Islet of Langerhans (tissue), 1 donor: ENCODE data around the gene DOCK10.
A peak's percentile ranks its signal among the peaks of the same experiment; 100 is the strongest.
"Not testable (repeated sequence)": the region's sequence is repeated elsewhere in the genome, so short reads cannot be mapped to it uniquely, and the experiment has no call there.

Experiments used
- FAIRE-seq: peaks from one replicate; lab custom pipeline; 2011; peaks lifted over from hg19 to GRCh38; lab: Jason Lieb, UNC

Gene DOCK10

GRCh38 chr2:224946895-224947294 is 95.4 kb downstream of the DOCK10 start:
- peak; percentile 65 for FAIRE-seq

- FAIRE-seq = no peak
Measured at GRCh38 chr2:224944707-224945547, 97.3 kb downstream of the DOCK10 start.

- FAIRE-seq = not testable (repeated sequence)
Measured at GRCh38 chr2:224943601-224944041, 98.6 kb downstream of the DOCK10 start.

- FAIRE-seq = no peak
Measured at GRCh38 chr2:224941960-224942359, 100.3 kb downstream of the DOCK10 start.

- FAIRE-seq = no peak
Measured at GRCh38 chr2:224940618-224941017, 101.7 kb downstream of the DOCK10 start.

GRCh38 chr2:224938651-224939182 is 103.6 kb downstream of the DOCK10 start:
- FAIRE-seq = no peak

- FAIRE-seq = peak; percentile 27
Measured at GRCh38 chr2:224937887-224938286, 104.4 kb downstream of the DOCK10 start.

GRCh38 chr2:224934526-224935188 is 107.6 kb downstream of the DOCK10 start:
- FAIRE-seq = no peak

GRCh38 chr2:224933431-224933830 is 108.8 kb downstream of the DOCK10 start:
- FAIRE-seq = no peak

- FAIRE-seq = no peak
Measured at GRCh38 chr2:224932522-224932921, 109.7 kb downstream of the DOCK10 start.

GRCh38 chr2:224931956-224932355 is 110.3 kb downstream of the DOCK10 start:
- no peak for FAIRE-seq

GRCh38 chr2:224930990-224931389 is 111.3 kb downstream of the DOCK10 start:
- FAIRE-seq = no peak

- FAIRE-seq = no peak
Measured at GRCh38 chr2:224930124-224930523, 112.1 kb downstream of the DOCK10 start.

- no peak for FAIRE-seq
Measured at GRCh38 chr2:224929512-224929911, 112.8 kb downstream of the DOCK10 start.

GRCh38 chr2:224927646-224928173 is 114.6 kb downstream of the DOCK10 start:
- FAIRE-seq = peak; percentile 99

GRCh38 chr2:224927011-224927410 is 115.3 kb downstream of the DOCK10 start:
- no peak for FAIRE-seq

- peak; percentile 60 for FAIRE-seq
Measured at GRCh38 chr2:224925810-224926100, 116.5 kb downstream of the DOCK10 start.

GRCh38 chr2:224925061-224925809 is 117.0 kb downstream of the DOCK10 start:
- FAIRE-seq = no peak

GRCh38 chr2:224924631-224925030 is 117.6 kb downstream of the DOCK10 start:
- no peak for FAIRE-seq

GRCh38 chr2:224922142-224922727 is 120.0 kb downstream of the DOCK10 start:
- peak; percentile 30 for FAIRE-seq

GRCh38 chr2:224919472-224920110 is 122.7 kb downstream of the DOCK10 start:
- no peak for FAIRE-seq
